Tracheal epithelial cell (primary cell): ENCODE results near the gene KMT2B. TPM values are rescaled to one million over a fixed set of nuclear protein-coding genes. Genes with fewer than 3 reads are reported as not detected.

ENCODE experiments used
- total RNA-seq: library from RNA; depleted of rRNA; stranded (reverse); fragments of >200 nt; gene quantifications from 2 replicates; pipeline ENCODE4 v1.2.1, GENCODE V29; 2014

KMT2B gene
- 6.7 and 7.9 TPM in 2 replicates for total RNA-seq

GRCh38 chr19:35717665-35718344 lies at the start of gene KMT2B:
KMT2B (plus strand) TSS chr19:35718003; CDS start chr19:35718019, 16 bp downstream.

GRCh38 chr19:35704218-35704617 lies 13.6 kb upstream of the KMT2B start, which contains the start of gene ZBTB32:
ZBTB32 (plus strand) TSS chr19:35704558; CDS start chr19:35714627, 10,069 bp downstream.

GRCh38 chr19:35742121-35742724 lies 24.4 kb downstream of the KMT2B start, which contains the start of gene IGFLR1:
IGFLR1 (minus strand) TSS chr19:35742452; CDS start chr19:35741180, 1,272 bp downstream.

GRCh38 chr19:35745328-35746086 lies 27.7 kb downstream of the KMT2B start, which contains the start of the genes PSENEN and U2AF1L4:
PSENEN (plus strand) TSS chr19:35745651; CDS start chr19:35745931, 280 bp downstream.
U2AF1L4 (minus strand) TSS chr19:35745418; CDS start chr19:35745391, 27 bp downstream.

GRCh38 chr19:35748106-35749020 lies 30.6 kb downstream of the KMT2B start, which contains the start of gene LIN37:
LIN37 (plus strand) TSS chr19:35748576; CDS start chr19:35748725, 149 bp downstream.

GRCh38 chr19:35756377-35757230 lies 38.8 kb downstream of the KMT2B start, which contains the start of gene HSPB6:
HSPB6 (minus strand) TSS chr19:35757029; CDS start chr19:35757008, 21 bp downstream.

GRCh38 chr19:35757749-35758608 lies 40.2 kb downstream of the KMT2B start, which contains the start of gene PROSER3:
PROSER3 (plus strand) TSS chr19:35758176; CDS start chr19:35758216, 40 bp downstream.

GRCh38 chr19:35775298-35776101 lies 57.7 kb downstream of the KMT2B start, which contains the start of gene ARHGAP33:
ARHGAP33 (plus strand) TSS chr19:35775564; CDS start chr19:35775659, 95 bp downstream.

Other genes starting within 250 kb of the KMT2B start
- 3.1 TPM in 1 of 2 replicates, not detected in the other for gene KRTDAP, start 227.5 kb upstream of the KMT2B start, total RNA-seq
- 75.0 and 131 TPM in 2 replicates for gene DMKN, start 204.4 kb upstream of the KMT2B start, total RNA-seq
- 2.3 and 16.6 TPM in 2 replicates for gene SBSN, start 189.7 kb upstream of the KMT2B start, total RNA-seq
- not detected in 2 replicates for gene GAPDHS, start 184.5 kb upstream of the KMT2B start, total RNA-seq
- gene TMEM147, start 172.4 kb upstream of the KMT2B start, total RNA-seq = 132 and 141 TPM in 2 replicates
- not detected in 2 replicates for gene ATP4A, start 154.3 kb upstream of the KMT2B start, total RNA-seq
- gene PMIS2, start 131.8 kb upstream of the KMT2B start, total RNA-seq = not detected in 2 replicates
- gene HAUS5, start 105.3 kb upstream of the KMT2B start, total RNA-seq = 3.8 and 7.5 TPM in 2 replicates
- gene RBM42, start 89.0 kb upstream of the KMT2B start, total RNA-seq = 40.9 and 48.0 TPM in 2 replicates
- not detected in 2 replicates for gene ETV2, start 76.3 kb upstream of the KMT2B start, total RNA-seq
- 309 and 377 TPM in 2 replicates for gene COX6B1, start 69.7 kb upstream of the KMT2B start, total RNA-seq
- not detected in 2 replicates for gene UPK1A, start 51.5 kb upstream of the KMT2B start, total RNA-seq
- gene ZBTB32, start 13.4 kb upstream of the KMT2B start, total RNA-seq = not detected in 2 replicates
- gene IGFLR1, start 24.4 kb downstream of the KMT2B start, total RNA-seq = not detected in 2 replicates
- gene U2AF1L4, start 27.4 kb downstream of the KMT2B start, total RNA-seq = 3.2 and 5.3 TPM in 2 replicates
- gene PSENEN, start 27.6 kb downstream of the KMT2B start, total RNA-seq = 15.9 and 18.1 TPM in 2 replicates
- 6.4 and 8.0 TPM in 2 replicates for gene LIN37, start 30.6 kb downstream of the KMT2B start, total RNA-seq
- 0.43 TPM in 1 of 2 replicates, not detected in the other for gene HSPB6, start 39.0 kb downstream of the KMT2B start, total RNA-seq
- 2.9 and 4.0 TPM in 2 replicates for gene PROSER3, start 40.2 kb downstream of the KMT2B start, total RNA-seq
- gene ARHGAP33, start 57.6 kb downstream of the KMT2B start, total RNA-seq = under 0.01 TPM in 1 of 2 replicates, not detected in the other
- not detected in 2 replicates for gene PRODH2, start 94.8 kb downstream of the KMT2B start, total RNA-seq
- not detected in 2 replicates for gene NPHS1, start 134.5 kb downstream of the KMT2B start, total RNA-seq
- not detected in 2 replicates for gene KIRREL2, start 138.9 kb downstream of the KMT2B start, total RNA-seq
- gene APLP1, start 150.6 kb downstream of the KMT2B start, total RNA-seq = 1.7 TPM in 1 of 2 replicates, not detected in the other
- gene NFKBID, start 182.5 kb downstream of the KMT2B start, total RNA-seq = 3.8 and 7.2 TPM in 2 replicates
- not detected in 2 replicates for gene HCST, start 184.5 kb downstream of the KMT2B start, total RNA-seq
- not detected in 2 replicates for gene TYROBP, start 190.3 kb downstream of the KMT2B start, total RNA-seq
- gene LRFN3, start 218.4 kb downstream of the KMT2B start, total RNA-seq = 1.7 and 2.1 TPM in 2 replicates